Activated naive CD8-positive, alpha-beta T cell treated with anti-CD3 and anti-CD28 coated beads, Interleukin-2, amount 10 ng/mL, durations not matched to agents 7 days and 5 days (primary cell): Measurements from ENCODE around the gene LRRC34. TPM values are rescaled to one million over a fixed set of nuclear protein-coding genes. Genes with fewer than 3 reads are reported as not detected.

Experiments used
- ATAC-seq: fragments of 150-1000 bp; cut with Tn5 transposase; one replicate; pipeline ENCODE4 v1.10.0; 2021; ENCODE audit warnings: low read depth, moderate library complexity
- POLR2A ChIA-PET: fragments of 350-600 bp; sonication (Branson Sonifier 250); formaldehyde crosslinking; loops from one replicate; lab custom pipeline; 2021; ENCODE audit warnings: antibody characterized with exemption; lab: Charles Lee
- DNase-seq: peaks from one replicate; pipeline ENCODE4 v3.0.0; 2021
- H3K27ac Mint-ChIP-seq: one replicate; pipeline ENCODE4 v1.8.0; 2022; ENCODE audit warnings: mild to moderate bottlenecking, mixed read lengths
- H3K27me3 Mint-ChIP-seq: one replicate; pipeline ENCODE4 v1.8.0; 2022; ENCODE audit warnings: mild to moderate bottlenecking, moderate library complexity, mixed read lengths
- H3K36me3 Mint-ChIP-seq: one replicate; pipeline ENCODE4 v1.8.0; 2021; ENCODE audit warnings: mild to moderate bottlenecking, mixed read lengths
- H3K4me1 Mint-ChIP-seq: one replicate; pipeline ENCODE4 v1.8.0; 2021; ENCODE audit warnings: mixed read lengths
- H3K4me3 Mint-ChIP-seq: one replicate; pipeline ENCODE4 v1.8.0; 2022; ENCODE audit warnings: mild to moderate bottlenecking, moderate library complexity, mixed read lengths
- H3K9me3 Mint-ChIP-seq: one replicate; pipeline ENCODE4 v1.8.0; 2021; ENCODE audit warnings: mixed read lengths
- total RNA-seq, 2 experiments: library from RNA; stranded (reverse); gene quantifications; one replicate each; pipeline ENCODE4 v1.2.3, GENCODE V29; 2021

Gene LRRC34
- total RNA-seq, 2 experiments from 2014 or later, result 6.9 to 8.1 TPM

- DNase-seq, result no peak
- Mint-ChIP-seq H3K27ac (no peak overlapping the region), H3K9me3 (no peaks in the 10 kb centered on the region), H3K36me3 (no peaks in the 10 kb centered on the region), H3K4me3 (no peak overlapping the region), H3K27me3 (peaks cover 16% of the 10 kb centered on the region), H3K4me1 (no peaks in the 10 kb centered on the region)
- POLR2A ChIA-PET, result no interaction called here
- no peak for ATAC-seq
Observed at GRCh38 chr3:169836078-169836941, 23.6 kb upstream of the LRRC34 start.

GRCh38 chr3:169835533-169835932 is 22.8 kb upstream of the LRRC34 start:
- Mint-ChIP-seq H3K36me3 (no peaks in the 10 kb centered on the region), H3K9me3 (no peaks in the 10 kb centered on the region), H3K27ac (no peak overlapping the region), H3K4me1 (no peaks in the 10 kb centered on the region), H3K27me3 (peaks cover 10% of the 10 kb centered on the region), H3K4me3 (no peak overlapping the region)
- no peak for ATAC-seq
- DNase-seq, result no peak
- POLR2A ChIA-PET, result no interaction called here

DNA sequence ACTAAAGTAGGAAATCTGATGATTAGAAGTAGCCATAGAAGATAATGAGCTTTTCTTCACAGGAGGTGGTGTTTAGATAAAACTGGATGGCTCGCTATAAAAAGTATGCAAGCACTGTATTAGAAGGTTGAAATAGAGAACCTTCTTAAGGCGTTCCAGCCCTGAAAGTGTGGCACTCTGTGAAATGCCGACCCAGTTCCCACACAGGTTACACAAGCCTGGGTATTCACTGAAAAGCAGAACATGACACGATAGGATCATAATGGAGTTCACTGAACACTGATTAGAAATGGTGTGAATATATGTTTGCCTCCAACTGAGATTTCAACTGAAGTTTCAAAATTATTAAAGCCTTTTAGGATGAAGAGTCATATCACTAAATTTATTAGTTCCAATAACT is 15.0 kb upstream of the LRRC34 start:
- Mint-ChIP-seq H3K4me1 (peaks cover 5% of the 10 kb centered on the region), H3K9me3 (no peaks in the 10 kb centered on the region), H3K27me3 (peaks cover 8% of the 10 kb centered on the region), H3K27ac (no peak overlapping the region), H3K36me3 (no peaks in the 10 kb centered on the region), H3K4me3 (no peak overlapping the region)
- DNase-seq (no peak), ATAC-seq (no peak)
- POLR2A ChIA-PET, result no interaction called here

DNA sequence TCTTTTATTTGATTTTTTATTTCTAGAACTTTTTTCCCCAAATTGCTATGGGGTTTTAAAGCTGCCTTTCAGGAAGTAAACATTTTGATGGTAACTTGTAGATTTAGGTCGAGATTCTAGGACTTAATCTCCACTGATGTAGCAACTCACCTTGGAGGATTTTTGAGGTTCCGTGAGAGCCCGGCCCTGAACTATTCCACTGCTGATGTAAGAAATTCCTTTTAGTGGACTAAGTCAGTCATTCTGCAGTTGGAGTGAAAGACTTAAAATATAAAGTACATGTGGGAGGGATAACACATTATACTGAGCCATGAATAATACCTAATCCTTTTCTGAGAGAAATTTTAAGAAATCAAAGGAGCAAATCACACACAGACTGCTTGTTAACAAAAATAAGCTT is 12.6 kb upstream of the LRRC34 start:
- Mint-ChIP-seq H3K27ac (no peak overlapping the region), H3K4me3 (no peak overlapping the region), H3K4me1 (peaks cover 5% of the 10 kb centered on the region), H3K36me3 (no peaks in the 10 kb centered on the region), H3K27me3 (peaks cover 10% of the 10 kb centered on the region), H3K9me3 (no peaks in the 10 kb centered on the region)
- ATAC-seq, result no peak
- POLR2A ChIA-PET, result no interaction called here
- DNase-seq, result no peak

GRCh38 chr3:169822983-169823382 is 10.3 kb upstream of the LRRC34 start:
- Mint-ChIP-seq H3K4me3 (no peak overlapping the region), H3K27ac (no peak overlapping the region), H3K27me3 (peaks cover 12% of the 10 kb centered on the region), H3K4me1 (no peaks in the 10 kb centered on the region), H3K36me3 (no peaks in the 10 kb centered on the region), H3K9me3 (no peaks in the 10 kb centered on the region)
- DNase-seq (no peak), ATAC-seq (no peak)
- POLR2A ChIA-PET, result no interaction called here

GRCh38 chr3:169822540-169822939 is 9.8 kb upstream of the LRRC34 start:
- no peak for DNase-seq
- Mint-ChIP-seq H3K4me3 (no peak overlapping the region), H3K4me1 (no peaks in the 10 kb centered on the region), H3K36me3 (no peaks in the 10 kb centered on the region), H3K27ac (no peak overlapping the region), H3K27me3 (peaks cover 14% of the 10 kb centered on the region), H3K9me3 (no peaks in the 10 kb centered on the region)
- no peak for ATAC-seq
- POLR2A ChIA-PET, result no interaction called here

- H3K4me3 Mint-ChIP-seq, result no peak overlapping the region
- no peak for ATAC-seq
- POLR2A ChIA-PET, result no interaction called here
- no peaks in the 10 kb centered on the region for H3K9me3 Mint-ChIP-seq
- H3K4me1 Mint-ChIP-seq, result no peaks in the 10 kb centered on the region
- no peak overlapping the region for H3K27ac Mint-ChIP-seq
- H3K27me3 Mint-ChIP-seq, result peaks cover 15% of the 10 kb centered on the region
- no peak for DNase-seq
- no peaks in the 10 kb centered on the region for H3K36me3 Mint-ChIP-seq
Observed at GRCh38 chr3:169822091-169822490, 9.4 kb upstream of the LRRC34 start.

DNA sequence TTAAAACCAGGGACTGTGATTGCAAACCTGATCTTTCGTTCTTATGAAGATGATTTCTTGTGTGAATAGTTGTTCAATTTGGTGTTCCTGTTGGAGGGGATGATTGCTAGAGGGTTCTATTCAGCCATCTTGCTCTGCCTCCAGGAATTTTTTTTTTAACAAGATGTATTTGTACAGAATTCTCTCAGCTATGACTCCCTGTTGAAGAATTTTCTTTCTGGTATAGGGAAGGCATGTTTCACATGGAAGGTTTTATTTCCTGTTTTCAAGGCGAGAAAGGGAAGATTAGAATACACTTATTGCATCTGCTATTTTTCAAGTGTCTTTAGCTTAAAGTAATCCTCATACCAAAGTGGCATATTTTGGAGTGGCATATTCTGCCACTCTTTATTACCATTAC is 5.6 kb upstream of the LRRC34 start:
- Mint-ChIP-seq H3K9me3 (peaks cover 7% of the 10 kb centered on the region), H3K36me3 (peaks cover 9% of the 10 kb centered on the region), H3K4me1 (peaks cover 8% of the 10 kb centered on the region), H3K4me3 (no peak overlapping the region), H3K27ac (no peak overlapping the region), H3K27me3 (peaks cover 14% of the 10 kb centered on the region)
- DNase-seq (no peak), ATAC-seq (no peak)
- POLR2A ChIA-PET, result no interaction called here

DNA sequence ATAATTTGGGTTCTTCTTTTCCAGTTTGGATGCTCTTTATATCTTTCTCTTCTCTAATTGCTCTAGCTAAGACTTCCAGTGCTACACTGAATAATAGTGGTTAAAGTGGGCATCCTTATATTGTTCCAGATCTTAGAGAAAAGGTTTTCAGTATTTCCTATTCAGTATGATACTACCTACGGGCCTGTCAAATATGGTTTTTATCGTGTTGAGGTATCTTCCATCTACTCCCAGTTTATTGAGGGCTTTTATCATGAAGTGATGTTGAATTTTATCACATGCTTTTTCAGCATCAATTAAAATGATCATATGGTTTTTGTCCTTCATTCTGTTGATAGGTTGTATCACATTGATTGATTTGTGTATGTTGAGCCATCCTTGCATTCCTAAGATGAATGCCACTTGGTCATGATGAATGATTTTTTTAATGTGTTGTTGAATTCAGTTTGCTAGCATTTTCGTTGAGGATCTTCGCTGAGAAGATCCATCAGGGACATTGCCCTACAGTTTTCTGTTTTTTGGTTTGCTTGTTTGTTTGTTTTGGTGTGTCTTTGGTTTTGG is 3.0 kb upstream of the LRRC34 start:
- Mint-ChIP-seq H3K4me1 (peaks cover 18% of the 10 kb centered on the region), H3K27ac (no peak overlapping the region), H3K9me3 (peaks cover 7% of the 10 kb centered on the region), H3K4me3 (no peak overlapping the region), H3K36me3 (peaks cover 9% of the 10 kb centered on the region), H3K27me3 (peaks cover 12% of the 10 kb centered on the region)
- no peak for DNase-seq
- ATAC-seq, result no peak
- POLR2A ChIA-PET, result no interaction called here

- Mint-ChIP-seq H3K36me3 (peaks cover 9% of the 10 kb centered on the region), H3K4me3 (peak overlapping the region; percentile 86), H3K27ac (peak overlapping the region; percentile 91), H3K4me1 (peaks cover 23% of the 10 kb centered on the region), H3K9me3 (peaks cover 7% of the 10 kb centered on the region), H3K27me3 (peaks cover 8% of the 10 kb centered on the region)
- POLR2A ChIA-PET, result interaction anchor here (1.5 to 6.3 kb wide), 2 partner anchors 41 to 49 kb away, joined by 3 to 50 read pairs; partner anchors contain the start of genes MYNN and TERC
- ATAC-seq (peak; percentile 75), DNase-seq (peak; percentile 74)
Observed at GRCh38 chr3:169813757-169814517, 1.2 kb upstream of the LRRC34 start.

- POLR2A ChIA-PET, result interaction anchor here (1.5 to 6.3 kb wide), 4 partner anchors 33 to 49 kb away, joined by 3 to 50 read pairs (median 22); partner anchors contain the start of genes MYNN and TERC
- Mint-ChIP-seq H3K4me3 (peak overlapping the region; percentile 86), H3K36me3 (peaks cover 11% of the 10 kb centered on the region), H3K4me1 (peaks cover 28% of the 10 kb centered on the region), H3K27ac (peak overlapping the region; percentile 91), H3K9me3 (peaks cover 7% of the 10 kb centered on the region), H3K27me3 (peaks cover 7% of the 10 kb centered on the region)
- ATAC-seq (no peak), DNase-seq (no peak)
Observed at GRCh38 chr3:169813278-169813677, 574 bp upstream of the LRRC34 start.

GRCh38 chr3:169811631-169812331 is 923 bp downstream of the LRRC34 start:
- POLR2A ChIA-PET, result interaction anchor here (0.9 to 6.3 kb wide), 5 partner anchors 13 to 48 kb away, joined by 4 to 50 read pairs (median 18); partner anchors contain the start of genes ACTRT3, MYNN and TERC
- Mint-ChIP-seq H3K4me1 (peaks cover 28% of the 10 kb centered on the region), H3K36me3 (peaks cover 17% of the 10 kb centered on the region), H3K9me3 (peaks cover 7% of the 10 kb centered on the region), H3K4me3 (peak overlapping the region; percentile 86), H3K27me3 (peaks cover 2% of the 10 kb centered on the region), H3K27ac (peak overlapping the region; percentile 91)
- peak; percentile 35 for ATAC-seq
- DNase-seq, result no peak
